ENCODE measurements around the gene PARD6A. TPM values are rescaled to one million over a fixed set of nuclear protein-coding genes. Genes with fewer than 3 reads are reported as not detected.

PARD6A gene
- total and polyA plus RNA-seq, 2 of the 13 experiments (the other 11 are each of a cell fraction or from before 2014, with no cell fraction given), result 3.5 to 4.3 TPM

GRCh38 chr16:67666032-67666551 lies 5.3 kb downstream of the PARD6A start (continued):
- TF ChIP-seq ZNF781 (CRISPR knock-in tag; IDR thresholded peaks at IDR 0.05; ENCODE audit: borderline replicate concordance, not compliant biosample characterization), result peak; percentile 24
- TF ChIP-seq MAF1 (CRISPR knock-in tag; IDR thresholded peaks at IDR 0.05; ENCODE audit: borderline replicate concordance), result no peak
- no peak for TF ChIP-seq ZMAT3 (CRISPR knock-in tag; conservative IDR thresholded peaks at IDR 0.05)
- peak; percentile 59; the same call in 1 of the 2 replicates for TF ChIP-seq AKAP8 (CRISPR knock-in tag; IDR thresholded peaks at IDR 0.05)
- peak; percentile 52; the same call in 1 of the 2 replicates for TF ChIP-seq CCDC6 (CRISPR knock-in tag; IDR thresholded peaks at IDR 0.05)
- peak; percentile 45; the same call in 1 of the 2 replicates for TF ChIP-seq ZNF788 (CRISPR knock-in tag; IDR thresholded peaks at IDR 0.05; ENCODE audit: borderline replicate concordance)
- TF ChIP-seq GLMP (CRISPR knock-in tag; IDR thresholded peaks at IDR 0.05; ENCODE audit: borderline replicate concordance), result no peak
- peak; percentile 73; the same call in 1 of the 2 replicates for TF ChIP-seq KLF15 (CRISPR knock-in tag; IDR thresholded peaks at IDR 0.05; ENCODE audit: borderline replicate concordance)
- peak; percentile 65; the same call in 1 of the 2 replicates for TF ChIP-seq ZNF281 (CRISPR knock-in tag; IDR thresholded peaks at IDR 0.05; ENCODE audit: borderline replicate concordance)
- no peak for TF ChIP-seq ZNF207 (IDR thresholded peaks at IDR 0.05; ENCODE audit: borderline replicate concordance)
- TF ChIP-seq ZNF784 (CRISPR knock-in tag; IDR thresholded peaks at IDR 0.05; ENCODE audit: borderline replicate concordance), result no peak
- peak; percentile 79 for TF ChIP-seq ZMYM4 (CRISPR knock-in tag; IDR thresholded peaks at IDR 0.05)
- no peak for TF ChIP-seq THYN1 (CRISPR knock-in tag; IDR thresholded peaks at IDR 0.05; ENCODE audit: borderline replicate concordance, low read depth)
- TF ChIP-seq MEIS1 (CRISPR knock-in tag; IDR thresholded peaks at IDR 0.05; ENCODE audit: borderline replicate concordance), result no peak
- 0 out of 2 replicates have a peak, but pooled peaks have one; percentile 65 for TF ChIP-seq ZNF768 (CRISPR knock-in tag; IDR thresholded peaks at IDR 0.05)
- TF ChIP-seq KAT7 (CRISPR knock-in tag; IDR thresholded peaks at IDR 0.05; ENCODE audit: borderline replicate concordance), result peak; percentile 30; the same call in 1 of the 2 replicates
- TF ChIP-seq ZNF354B (CRISPR knock-in tag; IDR thresholded peaks at IDR 0.05), result 0 out of 2 replicates have a peak, but pooled peaks have one; percentile 43
- peak; percentile 45; the same call in 1 of the 2 replicates for TF ChIP-seq DMAP1 (CRISPR knock-in tag; IDR thresholded peaks at IDR 0.05)
- TF ChIP-seq HDAC1 (CRISPR knock-in tag; IDR thresholded peaks at IDR 0.05), result peak; percentile 28; the same call in 1 of the 2 replicates
- peak; percentile 19; the same call in 1 of the 2 replicates for TF ChIP-seq ZHX1 (CRISPR knock-in tag; IDR thresholded peaks at IDR 0.05; ENCODE audit: low read depth)
- no peak for TF ChIP-seq GABPA (IDR thresholded peaks at IDR 0.05; ENCODE audit: low read depth, low read length)
- peak; percentile 53 for TF ChIP-seq GABPA (CRISPR knock-in tag; IDR thresholded peaks at IDR 0.05; ENCODE audit: low read depth)
- no peak for TF ChIP-seq FOXJ3 (CRISPR knock-in tag; IDR thresholded peaks at IDR 0.05; ENCODE audit: borderline replicate concordance)

Measured in HepG2 (cell line).